CD4-positive, CD25-positive, alpha-beta regulatory T cell (primary cell): ENCODE data around the gene RBM47. TPM values are rescaled to one million over a fixed set of nuclear protein-coding genes. Genes with fewer than 3 reads are reported as not detected.

Experiments
- ATAC-seq, 2 donors: fragments of 150-1000 bp; cut with Tn5 transposase; one replicate each; pipeline ENCODE4 v1.10.0; 2021; ENCODE audit warnings: low read depth in 2 of 2, moderate number of reproducible peaks in 2 of 2, moderate library complexity in 1 of 2
- DNase-seq, 3 donors: peaks; one replicate each; pipeline versions ENCODE4 v3.0.0 to v3.0.0-alpha.2; 2012 to 2022; ENCODE audit warnings: mixed read lengths in 1 of 3
- H3K27ac ChIP-seq: one replicate; pipeline ENCODE4 v1.7.0; 2013; ENCODE audit warnings: mild to moderate bottlenecking, low read length; ENCODE audit not compliant: insufficient read depth, poor library complexity, severe bottlenecking
- H3K27me3 ChIP-seq: one replicate; pipeline ENCODE4 v1.7.0; 2013; ENCODE audit warnings: low read length; ENCODE audit not compliant: control insufficient read depth, insufficient read depth
- H3K36me3 ChIP-seq: one replicate; pipeline ENCODE4 v1.7.0; 2013; ENCODE audit warnings: mild to moderate bottlenecking, low read length, moderate library complexity; ENCODE audit not compliant: control insufficient read depth, insufficient read depth
- H3K4me1 ChIP-seq: 2 replicates; pipeline ENCODE4 v1.7.0; 2013; ENCODE audit warnings: mild to moderate bottlenecking, low read length; ENCODE audit not compliant: insufficient read depth, control insufficient read depth, poor library complexity, severe bottlenecking
- H3K4me3 ChIP-seq: one replicate; pipeline ENCODE4 v1.7.0; 2013; ENCODE audit warnings: low read depth, mild to moderate bottlenecking, low read length, moderate library complexity
- H3K9me3 ChIP-seq, 2 experiments: 1 replicate in 1 of 2; 2 replicates in 1 of 2; pipeline ENCODE4 v1.7.0; 2013; ENCODE audit warnings: low read length in 2 of 2, mild to moderate bottlenecking in 1 of 2, moderate library complexity in 1 of 2; ENCODE audit not compliant: control insufficient read depth in 2 of 2
- H3K27ac Mint-ChIP-seq, 3 donors: one replicate each; pipeline ENCODE4 v1.8.0; 2020 to 2022; ENCODE audit warnings: mild to moderate bottlenecking in 3 of 3, mixed read lengths in 3 of 3, moderate library complexity in 2 of 3
- H3K27me3 Mint-ChIP-seq: one replicate; pipeline ENCODE4 v1.8.0; 2022; ENCODE audit warnings: mild to moderate bottlenecking, mixed read lengths
- H3K36me3 Mint-ChIP-seq: one replicate; pipeline ENCODE4 v1.8.0; 2020; ENCODE audit warnings: mixed read lengths
- H3K4me1 Mint-ChIP-seq, 4 donors: one replicate each; pipeline ENCODE4 v1.8.0; 2020 to 2022; ENCODE audit warnings: mixed read lengths in 4 of 4, mild to moderate bottlenecking in 1 of 4
- H3K4me3 Mint-ChIP-seq, 4 donors: one replicate each; pipeline ENCODE4 v1.8.0; 2020 to 2022; ENCODE audit warnings: mild to moderate bottlenecking in 4 of 4, mixed read lengths in 4 of 4, moderate library complexity in 3 of 4
- H3K9me3 Mint-ChIP-seq, 7 donors: one replicate each; pipeline ENCODE4 v1.8.0; 2020 to 2022; ENCODE audit warnings: mixed read lengths in 7 of 7, mild to moderate bottlenecking in 3 of 7, moderate library complexity in 2 of 7
- polyA plus RNA-seq, 4 donors: library from polyadenylated mRNA; unstranded; fragments of 300-500 nt; fragmentation: Illumina TruSeq; gene quantifications; one replicate each; pipeline ENCODE4 v1.2.3, GENCODE V29; 2021
- total RNA-seq: library from RNA; stranded (reverse); gene quantifications from one replicate; pipeline ENCODE4 v1.2.3, GENCODE V29; 2022

The RBM47 gene
- total and polyA plus RNA-seq, 5 donors from 2014 or later: 0.07 to 1.5 (median 0.15) TPM; not detected in 1

DNA sequence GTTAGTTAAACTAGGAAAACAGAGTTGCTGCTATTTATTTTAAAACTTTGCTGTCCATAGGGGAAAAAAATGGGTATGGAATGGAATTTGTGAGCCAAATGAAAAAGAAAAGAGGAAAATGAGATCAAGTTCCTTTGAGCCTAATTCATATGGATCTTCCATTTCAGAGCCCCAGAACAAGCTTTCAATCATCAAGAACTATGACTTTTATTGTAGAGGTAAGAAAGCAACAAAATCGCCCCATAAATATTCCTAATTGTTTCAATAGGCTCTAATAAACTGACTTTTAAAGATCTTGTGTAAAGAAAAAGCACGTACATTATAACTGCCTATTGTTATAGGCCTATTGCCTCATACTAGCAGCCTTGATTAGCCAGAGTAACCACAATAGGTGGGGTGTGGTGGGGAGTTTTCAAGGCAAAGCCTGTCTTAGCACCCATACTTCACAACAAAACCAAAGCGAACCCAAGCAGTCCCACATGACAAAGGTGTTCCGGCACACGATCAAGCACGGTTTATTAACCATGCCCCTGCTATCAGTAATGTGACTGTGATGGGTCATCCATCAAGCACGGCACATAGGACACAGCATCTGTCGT, 44.4 kb downstream of the RBM47 start:
- H3K9me3 Mint-ChIP-seq: peaks cover 0 to 1% (median 0%) of the 10 kb centered on the region in 7 donors
- ATAC-seq (no peak), DNase-seq (no peak)
- H3K4me1 ChIP-seq: no peaks in the 10 kb centered on the region
- no peak overlapping the region for H3K27ac ChIP-seq
- H3K36me3 ChIP-seq: no peaks in the 10 kb centered on the region
- no peaks in the 10 kb centered on the region for H3K36me3 Mint-ChIP-seq
- peaks cover 0 to 6% (median 3%) of the 10 kb centered on the region in 4 donors for H3K4me1 Mint-ChIP-seq
- no peaks in the 10 kb centered on the region for H3K9me3 ChIP-seq
- H3K27me3 Mint-ChIP-seq: peaks cover 5% of the 10 kb centered on the region
- H3K4me3 ChIP-seq: no peak overlapping the region
- no peaks in the 10 kb centered on the region for H3K27me3 ChIP-seq
- no peak overlapping the region for H3K27ac Mint-ChIP-seq
- H3K4me3 Mint-ChIP-seq: no peak overlapping the region

DNA sequence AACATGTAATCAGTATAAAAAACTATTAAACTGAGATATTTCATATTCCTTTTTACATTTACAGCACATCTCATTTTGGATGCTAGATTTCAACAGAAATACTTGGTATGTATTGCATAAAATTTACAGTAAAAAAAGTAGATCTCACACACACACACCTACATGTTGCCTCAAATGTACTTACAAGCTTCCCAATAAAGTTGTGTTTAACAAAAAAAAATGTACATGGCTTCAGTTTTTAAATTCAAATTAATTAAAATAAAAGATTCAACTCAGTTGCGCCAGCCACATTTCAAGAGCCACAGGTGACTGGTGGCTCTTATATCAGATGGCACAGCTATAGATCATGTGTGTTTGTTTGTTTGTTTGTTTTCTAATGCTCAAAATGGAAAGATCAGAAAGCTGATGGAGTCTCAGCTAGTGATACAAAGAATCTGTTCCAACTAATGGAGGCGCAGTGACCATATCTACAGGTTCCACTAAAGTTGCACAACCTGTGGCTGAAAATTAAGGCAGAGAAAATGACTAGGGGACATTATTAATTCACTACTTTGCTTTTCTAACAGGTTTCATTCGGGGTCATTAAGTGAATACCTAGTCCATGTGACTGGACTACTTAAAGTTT, 45.0 kb downstream of the RBM47 start:
- Mint-ChIP-seq H3K27me3 (peaks cover 5% of the 10 kb centered on the region), H3K27ac (no peak overlapping the region), H3K9me3 (peaks cover 0 to 1% (median 0%) of the 10 kb centered on the region in 7 donors), H3K4me3 (no peak overlapping the region), H3K4me1 (peaks cover 0 to 6% (median 3%) of the 10 kb centered on the region in 4 donors), H3K36me3 (no peaks in the 10 kb centered on the region)
- ATAC-seq: no peak
- Histone ChIP-seq H3K36me3 (no peaks in the 10 kb centered on the region), H3K4me1 (no peaks in the 10 kb centered on the region), H3K27ac (no peak overlapping the region), H3K4me3 (no peak overlapping the region), H3K9me3 (no peaks in the 10 kb centered on the region), H3K27me3 (no peaks in the 10 kb centered on the region)
- DNase-seq: no peak

DNA sequence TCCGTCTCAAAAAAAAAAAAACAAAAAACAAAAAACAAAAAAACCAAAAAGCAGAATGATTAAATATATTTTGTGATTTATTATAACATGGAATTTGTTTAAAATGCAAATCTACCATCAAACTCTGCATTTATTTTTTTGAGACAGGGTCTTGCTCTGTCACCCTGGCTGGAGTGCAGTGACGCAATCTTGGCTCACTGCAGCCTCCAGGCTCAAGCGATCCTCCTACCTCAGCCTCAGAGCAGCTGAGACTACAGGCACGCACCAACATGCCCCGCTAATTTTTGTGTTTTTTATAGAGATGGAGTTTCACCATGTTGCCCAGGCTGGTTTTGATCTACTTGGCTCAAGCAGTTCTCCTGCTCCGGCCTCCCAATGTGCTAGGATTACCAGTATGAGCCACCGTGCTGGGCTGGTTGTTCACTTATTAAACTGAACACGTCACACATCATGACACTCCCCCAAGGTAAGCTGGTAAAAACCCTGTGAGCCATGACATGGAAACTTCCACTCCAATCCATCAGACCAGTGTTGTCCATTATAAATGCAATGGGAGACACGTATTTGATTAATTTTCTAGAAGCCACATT, 45.7 kb downstream of the RBM47 start:
- Histone ChIP-seq H3K9me3 (no peaks in the 10 kb centered on the region), H3K4me1 (no peaks in the 10 kb centered on the region), H3K36me3 (no peaks in the 10 kb centered on the region), H3K27me3 (no peaks in the 10 kb centered on the region), H3K27ac (no peak overlapping the region), H3K4me3 (no peak overlapping the region)
- H3K9me3 Mint-ChIP-seq: peaks cover 0 to 1% (median 0%) of the 10 kb centered on the region in 7 donors
- H3K36me3 Mint-ChIP-seq: no peaks in the 10 kb centered on the region
- no peak overlapping the region for H3K4me3 Mint-ChIP-seq
- H3K27ac Mint-ChIP-seq: no peak overlapping the region
- H3K27me3 Mint-ChIP-seq: peaks cover 5% of the 10 kb centered on the region
- no peak for DNase-seq
- H3K4me1 Mint-ChIP-seq: peaks cover 0 to 6% (median 3%) of the 10 kb centered on the region in 4 donors
- no peak for ATAC-seq

DNA sequence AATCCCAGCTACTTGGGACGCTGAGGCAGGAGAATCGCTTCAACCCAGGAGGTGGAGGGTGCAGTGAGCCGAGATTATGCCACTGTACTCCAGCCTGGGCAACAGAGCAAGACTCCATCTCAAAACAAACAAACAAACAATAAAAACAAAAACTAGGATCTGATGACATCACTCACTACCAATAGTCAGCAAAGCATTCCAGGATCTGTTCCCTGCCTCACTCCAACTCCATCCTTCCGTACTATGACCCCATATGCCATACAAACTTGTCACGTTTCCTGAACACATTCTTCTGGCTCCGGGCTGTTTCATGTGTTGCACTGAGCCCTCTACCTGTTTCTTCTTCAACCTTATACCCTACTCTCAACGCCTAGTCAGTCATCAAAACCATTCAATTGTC, 47.3 kb downstream of the RBM47 start:
- no peaks in the 10 kb centered on the region for H3K4me1 ChIP-seq
- H3K36me3 Mint-ChIP-seq: no peaks in the 10 kb centered on the region
- H3K27ac Mint-ChIP-seq: peak overlapping the region in 1 of 3 donors; percentile 58
- no peak overlapping the region for H3K27ac ChIP-seq
- H3K9me3 ChIP-seq: no peaks in the 10 kb centered on the region
- ATAC-seq (no peak), DNase-seq (no peak)
- peaks cover 0 to 6% (median 3%) of the 10 kb centered on the region in 4 donors for H3K4me1 Mint-ChIP-seq
- H3K4me3 Mint-ChIP-seq: no peak overlapping the region
- peaks cover 5% of the 10 kb centered on the region for H3K27me3 Mint-ChIP-seq
- no peaks in the 10 kb centered on the region for H3K27me3 ChIP-seq
- H3K4me3 ChIP-seq: no peak overlapping the region
- peaks cover 0 to 1% (median 0%) of the 10 kb centered on the region in 7 donors for H3K9me3 Mint-ChIP-seq
- H3K36me3 ChIP-seq: no peaks in the 10 kb centered on the region

DNA sequence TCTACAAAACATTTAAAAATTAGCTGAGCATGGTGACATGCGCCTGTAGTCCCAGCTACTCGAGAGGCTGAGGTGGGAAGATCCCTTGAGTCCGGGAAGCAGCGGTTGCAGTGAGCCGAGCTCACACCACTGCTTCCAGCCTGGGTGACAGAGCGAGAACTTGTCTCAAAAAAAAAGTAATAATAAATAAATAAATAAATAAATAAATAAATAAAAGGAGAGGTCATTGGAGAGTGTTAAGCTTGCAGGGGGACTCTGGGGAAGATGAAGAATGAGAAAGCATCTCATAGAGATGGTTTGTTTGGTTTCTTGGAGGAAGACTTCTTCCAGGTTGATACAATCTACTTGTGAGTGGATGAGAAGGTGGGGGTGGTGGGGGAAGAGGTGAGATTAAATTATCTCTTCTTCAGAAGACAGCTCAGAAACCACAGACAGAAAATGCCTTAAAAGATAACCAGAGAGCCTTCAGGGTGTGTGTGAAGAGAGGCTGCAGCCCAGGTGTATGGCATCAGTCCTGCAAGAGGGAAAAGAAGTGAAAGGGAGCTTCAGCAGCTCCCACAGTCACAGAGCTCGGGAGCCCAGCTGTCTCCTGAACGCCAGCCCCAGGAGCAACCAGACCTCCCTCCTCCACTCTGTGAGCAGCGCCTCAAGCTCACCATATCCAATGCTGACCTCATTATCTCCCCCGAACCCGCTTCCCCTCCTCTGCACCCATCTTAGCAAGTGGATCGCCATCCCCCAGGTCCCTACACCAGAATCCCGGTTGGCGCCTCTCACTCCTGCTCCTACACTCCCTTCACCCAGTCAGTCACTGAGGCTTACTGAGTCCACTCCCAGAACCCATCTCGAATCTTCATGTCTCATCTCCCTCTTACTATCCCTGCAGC, 48.2 kb downstream of the RBM47 start:
- H3K36me3 ChIP-seq: no peaks in the 10 kb centered on the region
- H3K36me3 Mint-ChIP-seq: no peaks in the 10 kb centered on the region
- no peak for DNase-seq
- peaks cover 0 to 6% (median 2%) of the 10 kb centered on the region in 4 donors for H3K4me1 Mint-ChIP-seq
- peaks cover 0 to 1% (median 0%) of the 10 kb centered on the region in 7 donors for H3K9me3 Mint-ChIP-seq
- H3K27me3 Mint-ChIP-seq: peaks cover 5% of the 10 kb centered on the region
- no peak for ATAC-seq
- H3K4me3 Mint-ChIP-seq: no peak overlapping the region
- no peak overlapping the region for H3K27ac ChIP-seq
- no peak overlapping the region for H3K4me3 ChIP-seq
- no peaks in the 10 kb centered on the region for H3K4me1 ChIP-seq
- no peaks in the 10 kb centered on the region for H3K9me3 ChIP-seq
- H3K27ac Mint-ChIP-seq: no peak overlapping the region
- H3K27me3 ChIP-seq: no peaks in the 10 kb centered on the region

DNA sequence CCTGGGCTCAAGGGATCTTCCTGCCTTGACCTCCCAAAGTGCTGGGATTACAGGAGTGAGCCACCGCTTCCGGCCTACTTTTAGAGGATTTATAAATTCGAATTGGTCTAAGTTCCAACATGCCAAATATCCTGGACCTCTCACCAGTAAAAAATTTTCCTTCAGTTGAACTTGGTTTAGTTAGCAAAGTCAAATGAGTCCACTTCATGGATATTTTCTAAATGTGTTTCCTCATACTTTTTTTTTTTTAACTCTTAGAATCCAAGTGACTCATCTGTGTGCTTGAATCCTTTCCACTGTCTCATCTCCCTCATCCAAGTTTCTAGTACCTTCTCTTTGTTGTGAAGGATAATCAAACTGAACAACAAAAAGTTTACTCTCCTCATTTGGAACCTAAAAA, 49.7 kb downstream of the RBM47 start:
- Histone ChIP-seq H3K36me3 (no peaks in the 10 kb centered on the region), H3K4me1 (no peaks in the 10 kb centered on the region), H3K9me3 (no peaks in the 10 kb centered on the region), H3K27me3 (no peaks in the 10 kb centered on the region), H3K27ac (no peak overlapping the region), H3K4me3 (no peak overlapping the region)
- ATAC-seq (no peak), DNase-seq (no peak)
- no peak overlapping the region for H3K4me3 Mint-ChIP-seq
- H3K27me3 Mint-ChIP-seq: peaks cover 5% of the 10 kb centered on the region
- H3K9me3 Mint-ChIP-seq: peaks cover 0 to 1% (median 0%) of the 10 kb centered on the region in 7 donors
- peaks cover 0 to 7% (median 2%) of the 10 kb centered on the region in 4 donors for H3K4me1 Mint-ChIP-seq
- H3K36me3 Mint-ChIP-seq: no peaks in the 10 kb centered on the region
- H3K27ac Mint-ChIP-seq: no peak overlapping the region

DNA sequence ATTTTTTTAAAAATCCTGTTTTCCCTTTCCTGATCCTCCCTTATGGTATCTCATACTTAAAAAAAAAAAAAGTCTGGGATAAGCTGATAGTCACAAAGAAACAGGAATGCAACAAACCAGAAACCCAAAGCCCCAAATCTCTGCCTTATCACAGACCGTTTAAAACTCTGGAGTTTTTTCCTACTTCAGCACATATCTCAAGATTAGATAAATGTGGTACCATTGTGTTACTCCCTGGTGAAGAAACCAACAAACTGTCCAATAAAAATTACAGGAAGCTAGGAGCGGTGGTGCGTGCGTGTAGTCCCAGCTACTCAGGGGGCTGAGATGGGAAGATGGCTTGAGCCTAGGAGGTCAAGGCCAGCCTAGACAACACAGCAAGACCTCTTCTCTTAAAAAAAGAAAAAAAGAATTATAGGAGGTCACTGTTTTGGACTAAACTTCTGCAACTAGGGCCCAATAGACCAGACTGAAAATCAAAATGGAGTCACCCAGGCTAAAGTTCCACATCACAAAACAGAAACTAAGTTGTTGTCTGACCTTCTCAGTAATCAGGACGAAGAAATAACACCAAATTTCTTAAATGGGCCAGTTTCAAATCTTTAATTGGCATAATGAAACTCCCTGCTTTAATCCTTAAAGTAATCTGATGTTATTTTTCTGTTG, 51.9 kb downstream of the RBM47 start:
- H3K9me3 Mint-ChIP-seq: no peaks in the 10 kb centered on the region
- H3K4me3 ChIP-seq: no peak overlapping the region
- peak overlapping the region in 1 of 4 donors; percentile 38 for H3K4me3 Mint-ChIP-seq
- H3K27ac Mint-ChIP-seq: peak overlapping the region in 1 of 3 donors; percentile 26
- no peak for ATAC-seq
- no peak overlapping the region for H3K27ac ChIP-seq
- H3K36me3 ChIP-seq: no peaks in the 10 kb centered on the region
- no peaks in the 10 kb centered on the region for H3K4me1 ChIP-seq
- H3K27me3 Mint-ChIP-seq: peaks cover 8% of the 10 kb centered on the region
- H3K9me3 ChIP-seq: no peaks in the 10 kb centered on the region
- H3K4me1 Mint-ChIP-seq: peaks cover 0 to 15% (median 4%) of the 10 kb centered on the region in 4 donors
- no peak for DNase-seq
- H3K27me3 ChIP-seq: no peaks in the 10 kb centered on the region
- no peaks in the 10 kb centered on the region for H3K36me3 Mint-ChIP-seq
